ENCODE measurements around the gene DPYD.

The DPYD gene

GRCh38 chr1:97073936-97074335 is 846.9 kb downstream of the DPYD start:
- no peak for DNase-seq

GRCh38 chr1:97073169-97073568 is 847.7 kb downstream of the DPYD start:
- no peak for DNase-seq

DNA sequence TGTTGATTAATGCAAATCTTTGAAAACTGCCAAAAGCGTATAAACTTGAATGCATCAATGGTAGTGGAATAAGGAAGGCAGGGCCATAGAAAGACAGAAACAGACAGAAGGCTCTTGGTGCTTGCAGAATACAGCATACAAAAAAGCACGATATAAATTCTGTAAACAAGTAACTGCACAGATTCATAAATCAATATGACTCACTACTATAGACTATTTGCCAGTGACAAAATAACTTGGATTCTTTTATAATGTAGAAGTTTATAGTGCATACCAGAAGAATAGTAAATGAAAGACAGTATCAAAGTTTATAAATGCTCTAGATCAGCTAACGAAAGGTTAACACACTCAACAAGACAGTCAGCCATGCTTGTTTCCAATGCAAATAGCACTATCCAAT is 849.7 kb downstream of the DPYD start:
- no peak for DNase-seq

DNA sequence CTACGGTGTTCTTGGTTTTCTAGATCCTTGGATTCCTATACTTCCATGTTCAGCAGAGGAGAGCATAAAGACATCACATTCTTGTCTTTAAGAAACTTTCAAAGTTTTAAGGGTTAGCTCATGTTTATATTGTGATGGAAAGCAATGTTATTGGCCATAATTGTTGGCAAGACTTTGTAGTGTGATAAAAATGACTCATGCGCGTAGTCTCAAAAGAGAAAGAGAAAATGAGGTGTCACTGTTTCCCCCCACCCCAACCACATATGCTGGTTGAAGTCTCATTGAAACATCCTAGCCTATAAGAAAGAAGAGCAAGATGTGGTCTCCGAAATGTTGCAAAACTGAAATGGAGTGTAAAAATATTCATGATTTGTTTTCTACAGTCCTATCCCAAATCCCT is 850.5 kb downstream of the DPYD start:
- DNase-seq: no peak

- DNase-seq: no peak
These were observed 851.5 kb downstream of the DPYD start for GRCh38 chr1:97069312-97069711.

DNA sequence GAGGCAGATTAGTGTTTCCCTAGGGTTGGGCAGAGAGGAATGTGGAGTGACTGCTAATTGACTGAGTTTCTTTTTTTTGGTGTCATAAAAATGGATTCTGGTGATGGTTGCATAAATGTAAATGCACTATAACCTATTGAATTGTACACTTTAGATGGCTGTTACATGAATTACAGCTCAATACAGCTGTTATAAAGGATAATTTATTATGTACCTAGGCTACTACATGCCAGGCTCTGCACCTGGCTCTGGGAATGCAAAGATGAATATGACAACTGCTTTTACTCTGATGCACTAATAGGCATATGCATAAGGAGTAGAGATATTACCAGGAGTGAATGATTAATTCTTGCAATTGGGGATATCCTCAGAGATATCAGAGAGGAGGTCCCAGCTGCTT is 854.0 kb downstream of the DPYD start:
- DNase-seq: no peak

GRCh38 chr1:97063532-97063931 is 857.3 kb downstream of the DPYD start:
- no peak for DNase-seq

GRCh38 chr1:97061604-97062003 is 859.2 kb downstream of the DPYD start:
- no peak for DNase-seq

GRCh38 chr1:97056386-97056785 is 864.4 kb downstream of the DPYD start:
- DNase-seq: no peak

- no peak for DNase-seq
These were observed 867.6 kb downstream of the DPYD start for GRCh38 chr1:97053268-97053667.

DNA sequence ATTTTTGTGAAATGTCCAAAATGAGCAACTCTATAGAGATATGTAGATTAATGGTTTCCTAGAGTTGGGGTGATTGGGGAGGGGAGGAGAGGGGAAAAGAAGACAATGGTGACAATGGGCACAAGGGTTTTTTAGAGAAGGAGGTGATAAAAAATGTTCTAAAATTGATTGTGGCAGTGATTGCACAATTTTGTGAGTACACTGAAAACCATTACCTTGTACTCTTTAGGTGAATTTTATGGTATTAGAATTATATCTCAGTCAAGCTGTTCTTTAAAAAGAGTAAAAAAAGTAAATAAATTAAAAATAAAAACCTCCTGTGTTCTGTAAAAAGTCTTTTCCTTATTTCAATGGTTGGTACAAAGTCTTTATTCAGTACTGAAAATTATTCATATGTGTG is 869.0 kb downstream of the DPYD start:
- no peak for DNase-seq

- peak; percentile 11 for DNase-seq
These were observed 870.3 kb downstream of the DPYD start for GRCh38 chr1:97050506-97050905.

- peak; percentile 6 for DNase-seq
These were observed 873.4 kb downstream of the DPYD start for GRCh38 chr1:97047421-97047793.

DNA sequence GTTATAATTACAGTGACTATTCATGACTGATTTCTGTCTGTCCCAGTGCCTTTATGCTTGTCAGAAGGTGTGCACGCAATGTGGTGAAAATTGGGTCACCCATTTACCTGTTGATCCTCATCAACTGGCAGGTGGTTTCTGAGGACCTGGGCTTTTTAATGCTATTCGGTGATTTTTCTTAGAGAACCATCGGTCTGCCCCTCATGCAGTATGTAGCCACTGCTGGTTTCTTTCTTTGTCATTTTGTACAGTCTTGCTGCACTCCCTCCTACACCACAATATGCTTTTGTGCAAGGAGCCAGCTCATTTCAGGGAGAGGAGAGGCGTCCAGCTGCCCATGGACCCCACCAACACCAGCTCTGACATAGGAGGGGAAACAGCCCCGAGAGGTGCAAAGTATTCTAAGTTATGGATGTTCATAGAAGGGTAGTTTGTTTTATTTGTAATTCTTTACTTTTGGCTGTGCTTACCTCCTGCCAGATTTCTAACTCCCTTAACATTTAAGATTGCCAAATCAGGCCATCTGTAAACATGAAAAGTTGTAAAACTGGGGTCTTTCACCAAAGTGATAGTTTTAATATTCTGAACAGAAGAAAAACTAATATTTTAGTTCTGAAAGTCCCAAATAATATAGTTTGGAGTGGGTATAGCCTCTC is 873.9 kb downstream of the DPYD start:
- DNase-seq: no peak

- DNase-seq: no peak
These were observed 876.6 kb downstream of the DPYD start for GRCh38 chr1:97044159-97044760.

GRCh38 chr1:97042551-97042950 is 878.3 kb downstream of the DPYD start:
- no peak for DNase-seq

DNA sequence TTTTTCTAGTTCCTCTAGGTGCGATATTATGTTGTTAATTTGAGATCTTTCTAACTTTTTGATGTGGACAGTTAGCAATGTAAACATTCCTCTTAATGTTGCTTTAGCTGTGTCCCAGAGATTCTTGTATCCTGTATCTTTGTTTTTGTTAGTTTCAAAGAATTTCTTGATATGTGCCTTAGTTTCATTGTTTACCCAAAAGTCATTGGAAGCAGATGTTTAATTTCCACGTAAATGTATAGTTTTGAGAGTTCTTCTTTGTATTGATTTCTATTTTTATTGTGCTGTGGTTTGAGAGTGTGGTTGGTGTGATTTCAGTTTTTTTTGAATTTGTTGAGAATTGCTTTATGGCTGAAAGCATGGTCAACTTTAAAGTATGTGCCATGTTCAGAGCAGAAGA is 879.8 kb downstream of the DPYD start:
- no peak for DNase-seq

- DNase-seq: no peak
These were observed 882.4 kb downstream of the DPYD start for GRCh38 chr1:97038410-97038809.

DNA sequence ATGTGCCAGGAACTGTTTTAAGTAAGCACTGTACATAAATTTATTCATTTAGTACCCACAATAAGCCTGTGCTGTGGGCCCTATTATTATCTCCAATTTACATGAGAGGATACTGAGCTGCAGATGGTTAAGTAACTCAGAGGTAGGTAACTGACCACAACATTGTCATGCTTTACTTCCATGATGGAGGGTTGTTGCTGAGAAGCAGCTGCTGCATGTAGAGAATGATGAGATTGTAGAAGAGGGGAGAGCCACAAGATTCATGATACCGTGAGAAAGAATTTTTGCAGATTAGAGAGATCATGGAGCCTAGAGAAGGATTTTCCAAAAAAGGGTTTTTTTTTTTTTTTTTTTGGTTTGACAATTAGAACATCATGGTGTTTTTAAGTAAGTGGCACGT is 886.2 kb downstream of the DPYD start:
- no peak for DNase-seq

GRCh38 chr1:97033949-97034348 is 886.9 kb downstream of the DPYD start:
- DNase-seq: no peak

Data from retina (tissue), 1 donor.